Body of pancreas (tissue), 4 donors: ENCODE measurements around the gene SLC29A3. TPM values are rescaled to one million over a fixed set of nuclear protein-coding genes. Genes with fewer than 3 reads are reported as not detected.

Experiments
- ATAC-seq: fragments of 150-250 bp; one replicate; pipeline ENCODE4 v1.9.1; 2016
- DNase-seq, 4 donors: peaks; one replicate each; pipeline ENCODE4 v3.0.0-alpha.2; 2019
- H3K27ac ChIP-seq, 4 donors: fragments of 200-600 bp; sonication (generic); 1 replicate in 3 of 4; 2 replicates in 1 of 4; pipeline versions ENCODE4 v1.5.1 to v1.6.1; 2016 to 2019; ENCODE audit warnings: mild to moderate bottlenecking in 1 of 4, mixed read lengths in 1 of 4, moderate library complexity in 1 of 4
- H3K27me3 ChIP-seq, 2 donors: fragments of 200-600 bp; sonication (generic); one replicate each; pipeline ENCODE4 v1.6.0; 2016; ENCODE audit warnings: mild to moderate bottlenecking in 1 of 2
- H3K36me3 ChIP-seq, 2 donors: fragments of 200-600 bp; sonication (generic); replicated peaks in 1 of 2; 2 replicates each; pipeline ENCODE4 v1.5.1; 2016; ENCODE audit warnings: low read depth in 2 of 2; ENCODE audit not compliant: insufficient read depth in 1 of 2
- H3K4me1 ChIP-seq: fragments of 200-600 bp; sonication (generic); one replicate; pipeline ENCODE4 v1.6.0; 2016
- H3K4me3 ChIP-seq, 2 donors: fragments of 200-600 bp; sonication (generic); 1 replicate in 1 of 2; 2 replicates in 1 of 2; pipeline ENCODE4 v1.5.1; 2016 to 2019
- H3K9me3 ChIP-seq, 3 donors: fragments of 200-600 bp; sonication (generic); 1 replicate in 2 of 3; 2 replicates in 1 of 3; pipeline ENCODE4 v1.5.1; 2016
- POLR2A ChIP-seq, 3 donors: fragments of 450-650 bp; IDR thresholded peaks; one replicate each; pipeline ENCODE4 v1.6.1; 2016; ENCODE audit warnings: antibody characterized with exemption in 3 of 3, mild to moderate bottlenecking in 2 of 3
- WGBS, 2 donors: methylation state at CpG; one replicate each; pipeline ENCODE4 v1.1.5; 2017; 5-methylcytosine and 5-hydroxymethylcytosine counted together
- intact Hi-C: fragments of 100-400 bp; cut with DNase I; formaldehyde crosslinking; loops from one replicate; pipeline ENCODE4 v1.15.1; 2023
- total RNA-seq, 2 donors: library from RNA; depleted of rRNA; stranded (reverse); fragments of >200 nt; gene quantifications; one replicate each; pipeline ENCODE4 v1.1.0, GENCODE V29; 2016
- TF ChIP-seq, protein P1 (sequence below), 7 experiments: fragments of 450-650 bp in 4 of 7; fragments of 200-600 bp in 3 of 7; sonication (generic) in 3 of 7; IDR thresholded peaks; one replicate each; pipeline ENCODE4 v1.5.1; 2016 to 2019; ENCODE audit warnings: antibody characterized with exemption in 7 of 7

SLC29A3 gene
- total RNA-seq, 2 donors from 2014 or later = 0.99 to 5.2 TPM

DNA sequence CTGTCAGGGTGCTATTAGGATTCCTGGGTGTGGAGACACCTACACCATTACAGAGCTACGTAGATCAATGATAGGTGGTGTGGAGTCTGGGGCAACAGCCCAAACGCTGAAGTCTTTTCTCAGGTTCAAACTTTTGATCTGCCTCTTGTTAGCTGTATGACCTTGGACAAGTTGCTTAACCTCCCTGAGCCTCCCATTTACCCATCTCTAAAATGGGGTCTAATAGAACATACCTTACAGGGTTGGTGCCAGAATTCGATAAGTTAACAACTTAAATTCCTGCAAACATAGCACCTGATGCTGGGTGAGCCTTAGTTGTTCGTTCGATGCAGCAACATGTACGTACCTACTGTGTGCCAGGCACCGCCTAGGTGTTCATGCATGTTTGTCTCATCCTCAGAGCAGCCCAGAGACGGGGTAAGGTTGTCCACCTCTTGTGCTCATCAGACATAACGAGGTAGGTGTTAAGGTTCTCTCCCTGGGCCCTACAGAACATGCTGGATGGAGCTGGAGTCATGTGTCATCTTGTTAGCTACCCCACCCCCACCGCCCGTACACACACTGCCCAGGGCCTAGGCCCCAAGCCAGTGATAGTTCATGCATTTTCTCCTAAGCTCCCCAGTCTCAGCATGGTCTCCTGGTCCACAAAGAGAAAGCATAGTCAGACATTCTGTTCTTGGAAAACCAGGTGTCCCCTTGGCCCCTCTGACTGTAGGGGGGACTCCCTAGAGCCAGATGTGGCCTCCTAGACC, 41.0 kb upstream of the SLC29A3 start:
- H3K27ac ChIP-seq = no peak overlapping the region
- no peak for TF ChIP-seq POLR2A (IDR thresholded peaks at IDR 0.05)
- TF ChIP-seq, protein P1, sequence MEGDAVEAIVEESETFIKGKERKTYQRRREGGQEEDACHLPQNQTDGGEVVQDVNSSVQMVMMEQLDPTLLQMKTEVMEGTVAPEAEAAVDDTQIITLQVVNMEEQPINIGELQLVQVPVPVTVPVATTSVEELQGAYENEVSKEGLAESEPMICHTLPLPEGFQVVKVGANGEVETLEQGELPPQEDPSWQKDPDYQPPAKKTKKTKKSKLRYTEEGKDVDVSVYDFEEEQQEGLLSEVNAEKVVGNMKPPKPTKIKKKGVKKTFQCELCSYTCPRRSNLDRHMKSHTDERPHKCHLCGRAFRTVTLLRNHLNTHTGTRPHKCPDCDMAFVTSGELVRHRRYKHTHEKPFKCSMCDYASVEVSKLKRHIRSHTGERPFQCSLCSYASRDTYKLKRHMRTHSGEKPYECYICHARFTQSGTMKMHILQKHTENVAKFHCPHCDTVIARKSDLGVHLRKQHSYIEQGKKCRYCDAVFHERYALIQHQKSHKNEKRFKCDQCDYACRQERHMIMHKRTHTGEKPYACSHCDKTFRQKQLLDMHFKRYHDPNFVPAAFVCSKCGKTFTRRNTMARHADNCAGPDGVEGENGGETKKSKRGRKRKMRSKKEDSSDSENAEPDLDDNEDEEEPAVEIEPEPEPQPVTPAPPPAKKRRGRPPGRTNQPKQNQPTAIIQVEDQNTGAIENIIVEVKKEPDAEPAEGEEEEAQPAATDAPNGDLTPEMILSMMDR (IDR thresholded peaks at IDR 0.05) = no peak
- intact Hi-C loops = no loop called here

DNA sequence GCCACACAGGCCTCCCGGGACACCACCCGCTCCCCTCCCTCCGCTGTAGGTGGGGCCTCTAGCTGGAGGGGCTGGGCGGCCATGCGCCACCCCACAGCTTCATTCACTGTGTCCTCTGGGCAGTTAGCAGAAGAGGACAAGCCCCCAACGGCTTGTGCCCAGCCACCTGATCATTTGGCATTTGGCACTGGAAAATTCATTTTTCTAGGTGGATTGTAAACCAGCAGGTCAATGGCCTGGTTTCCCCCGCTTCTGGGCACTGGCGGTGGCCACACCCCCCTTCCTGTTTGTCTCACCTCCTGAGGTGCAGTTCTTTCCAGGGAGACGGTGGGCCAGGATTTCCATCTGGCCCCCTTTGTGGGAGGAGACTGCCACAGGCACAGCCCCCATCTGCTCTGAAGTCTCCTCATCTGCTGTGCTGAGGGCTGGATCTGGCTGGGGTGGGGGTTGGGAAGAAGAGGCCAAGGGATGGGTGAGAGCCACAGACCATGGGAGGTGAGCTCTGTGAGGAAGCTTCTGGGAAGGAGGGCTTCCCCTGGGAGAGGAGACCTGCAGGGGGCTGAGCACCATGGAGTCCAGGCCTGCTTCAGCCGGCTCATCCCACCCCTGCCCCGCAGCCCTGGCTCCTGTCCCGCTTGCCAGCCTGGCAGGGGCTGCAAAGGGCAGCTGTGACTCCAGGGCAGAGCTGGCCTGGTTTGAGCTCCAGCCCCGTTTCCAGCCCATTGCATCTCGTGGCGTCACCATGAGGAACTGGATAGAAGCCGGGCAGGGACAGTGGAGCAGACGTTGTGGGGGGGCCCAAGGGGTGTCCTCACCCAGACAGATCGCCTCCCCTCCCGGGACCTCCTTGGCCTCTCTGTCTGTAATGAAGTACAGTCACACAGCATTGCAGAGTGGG, 40.1 kb upstream of the SLC29A3 start:
- no peak for TF ChIP-seq POLR2A (IDR thresholded peaks at IDR 0.05)
- TF ChIP-seq, protein P1 (IDR thresholded peaks at IDR 0.05) = no peak
- no peak overlapping the region for H3K4me3 ChIP-seq
- no peak for DNase-seq

More for the DNA sequence above, 41.0 kb upstream of the SLC29A3 start:
- no peak for ATAC-seq
- DNase-seq = no peak
- 75 to 83% methylated on average over 9 to 11 of the region's 11 CpGs for WGBS, 2 donors
- Histone ChIP-seq H3K27me3 (no peaks in the 10 kb centered on the region), H3K36me3 (no peaks in the 10 kb centered on the region), H3K9me3 (no peaks in the 10 kb centered on the region), H3K4me3 (no peak overlapping the region), H3K4me1 (no peaks in the 10 kb centered on the region)

DNA sequence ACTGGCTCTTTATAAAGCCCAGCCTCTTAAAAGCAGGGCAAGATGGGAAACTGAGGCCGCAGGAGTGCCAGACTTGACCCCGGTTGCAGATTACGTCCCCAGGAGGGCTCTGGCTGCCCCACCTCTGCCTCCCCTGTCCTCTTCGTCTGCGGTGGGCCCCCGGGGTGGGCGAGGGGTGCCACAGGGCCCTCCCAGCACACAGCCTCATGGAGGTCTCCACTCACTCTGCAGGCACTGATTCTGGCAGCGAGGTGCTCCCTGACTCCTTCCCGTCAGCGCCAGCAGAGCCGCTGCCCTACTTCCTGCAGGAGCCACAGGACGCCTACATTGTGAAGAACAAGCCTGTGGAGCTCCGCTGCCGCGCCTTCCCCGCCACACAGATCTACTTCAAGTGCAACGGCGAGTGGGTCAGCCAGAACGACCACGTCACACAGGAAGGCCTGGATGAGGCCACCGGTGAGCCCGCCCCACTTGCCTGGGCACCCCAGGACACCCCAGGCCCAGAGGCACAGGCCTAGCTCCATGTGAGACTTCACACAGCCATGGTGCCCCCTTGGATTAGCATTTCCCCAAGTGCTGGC, 39.4 kb upstream of the SLC29A3 start:
- WGBS, 2 donors = 86 to 90% methylated on average over 14 to 22 of the region's 22 CpGs
- no peaks in the 10 kb centered on the region for H3K4me1 ChIP-seq
- ATAC-seq = no peak
- DNase-seq = no peak
- TF ChIP-seq, protein P1 (IDR thresholded peaks at IDR 0.05) = no peak
- TF ChIP-seq POLR2A (IDR thresholded peaks at IDR 0.05) = no peak
- intact Hi-C loops = loop anchor here (5.0 to 10.0 kb wide), 2 partner anchors 357 to 725 kb away; no protein-coding TSS in a partner anchor
- H3K36me3 ChIP-seq = no peaks in the 10 kb centered on the region
- no peak overlapping the region for H3K4me3 ChIP-seq
- H3K27me3 ChIP-seq = no peaks in the 10 kb centered on the region
- no peak overlapping the region for H3K27ac ChIP-seq
- no peaks in the 10 kb centered on the region for H3K9me3 ChIP-seq

More for the DNA sequence above, 40.1 kb upstream of the SLC29A3 start:
- Histone ChIP-seq H3K36me3 (no peaks in the 10 kb centered on the region), H3K9me3 (no peaks in the 10 kb centered on the region), H3K27me3 (no peaks in the 10 kb centered on the region), H3K27ac (no peak overlapping the region), H3K4me1 (no peaks in the 10 kb centered on the region)
- WGBS, 2 donors = 75 to 78% methylated on average over 8 to 18 of the region's 19 CpGs
- ATAC-seq = no peak
- intact Hi-C loops = no loop called here

DNA sequence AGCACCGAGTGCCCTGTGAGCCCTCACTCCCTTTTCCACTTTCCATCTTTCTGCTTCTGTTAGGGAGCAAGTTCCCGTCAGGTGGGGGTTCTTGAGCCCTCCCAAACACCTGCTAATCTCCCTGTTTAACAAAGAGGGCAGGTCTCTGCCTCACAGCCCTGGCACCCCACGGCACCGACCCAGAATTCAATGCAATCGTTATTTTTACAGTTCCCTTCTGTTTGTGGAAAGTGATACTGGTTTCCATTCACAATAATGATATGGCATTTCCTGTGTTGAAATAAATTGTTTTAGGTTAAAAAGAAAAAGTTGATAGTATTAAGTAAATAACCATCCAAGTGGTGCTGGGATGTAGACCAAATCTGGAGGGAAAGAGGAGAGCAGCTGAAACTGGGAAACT, 38.8 kb upstream of the SLC29A3 start:
- 72 to 81% methylated on average over 5 of the region's 5 CpGs for WGBS, 2 donors
- Histone ChIP-seq H3K4me3 (no peak overlapping the region), H3K36me3 (no peaks in the 10 kb centered on the region), H3K27ac (no peak overlapping the region), H3K9me3 (no peaks in the 10 kb centered on the region), H3K4me1 (no peaks in the 10 kb centered on the region), H3K27me3 (no peaks in the 10 kb centered on the region)
- no peak for DNase-seq
- no peak for ATAC-seq
- TF ChIP-seq, protein P1 (IDR thresholded peaks at IDR 0.05) = no peak
- TF ChIP-seq POLR2A (IDR thresholded peaks at IDR 0.05) = no peak
- intact Hi-C loops = loop anchor here (5.0 to 10.0 kb wide), 2 partner anchors 358 to 725 kb away; no protein-coding TSS in a partner anchor
